Muscle layer of duodenum (tissue), 2 donors: ENCODE data around the gene MGAT4B.
"Not testable (repeated sequence)": the region's sequence is repeated elsewhere in the genome, so short reads cannot be mapped to it uniquely, and the experiment has no call there.

ENCODE experiments used
- H3K27ac ChIP-seq: one replicate; pipeline ENCODE4 v1.7.0; 2013; ENCODE audit warnings: mild to moderate bottlenecking, low read length
- H3K27me3 ChIP-seq: one replicate; pipeline ENCODE4 v1.7.0; 2013; ENCODE audit warnings: low read depth, mild to moderate bottlenecking, control low read depth, low read length
- H3K36me3 ChIP-seq, 2 donors: one replicate each; pipeline ENCODE4 v1.7.0; 2013; ENCODE audit warnings: low read length in 2 of 2, control low read depth in 1 of 2, mild to moderate bottlenecking in 1 of 2; ENCODE audit not compliant: insufficient read depth in 2 of 2, control insufficient read depth in 1 of 2
- H3K4me1 ChIP-seq, 2 donors: one replicate each; pipeline ENCODE4 v1.7.0; 2013; ENCODE audit warnings: low read length in 2 of 2, mild to moderate bottlenecking in 2 of 2, control low read depth in 1 of 2, moderate library complexity in 1 of 2; ENCODE audit not compliant: insufficient read depth in 2 of 2, control insufficient read depth in 1 of 2
- H3K4me3 ChIP-seq, 2 donors: one replicate each; pipeline ENCODE4 v1.7.0; 2013; ENCODE audit warnings: low read length in 2 of 2, low read depth in 1 of 2, mild to moderate bottlenecking in 1 of 2
- H3K9me3 ChIP-seq, 2 donors: one replicate each; pipeline ENCODE4 v1.7.0; 2013; ENCODE audit warnings: low read length in 2 of 2, control low read depth in 1 of 2, mild to moderate bottlenecking in 1 of 2; ENCODE audit not compliant: control insufficient read depth in 1 of 2
- donor health status: healthy.

Gene MGAT4B

DNA sequence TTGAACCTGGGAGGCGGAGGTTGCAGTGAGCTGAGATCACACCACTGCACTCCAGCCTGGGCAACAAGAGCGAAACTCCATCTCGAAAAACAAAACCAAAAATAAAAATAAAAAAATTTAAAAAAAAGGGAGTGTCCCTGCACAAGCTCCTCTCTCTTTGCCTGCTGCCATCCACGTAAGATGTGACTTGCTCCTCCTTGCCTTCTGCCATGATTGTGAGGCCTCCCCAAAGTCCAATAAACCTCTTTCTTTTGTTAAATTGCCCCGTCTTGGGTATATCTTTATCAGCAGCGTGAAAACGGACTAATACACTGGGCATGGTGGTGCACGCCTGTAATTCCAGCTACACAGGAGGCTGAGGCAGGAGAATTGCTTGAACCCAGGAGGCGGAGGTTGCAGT, 17.4 kb downstream of the MGAT4B start:
- not testable (repeated sequence) for H3K27ac ChIP-seq, H3K27me3 ChIP-seq, H3K4me3 ChIP-seq, H3K9me3 ChIP-seq, H3K36me3 ChIP-seq
- peaks cover 8 to 18% of the 10 kb centered on the region in 2 donors for H3K4me1 ChIP-seq

DNA sequence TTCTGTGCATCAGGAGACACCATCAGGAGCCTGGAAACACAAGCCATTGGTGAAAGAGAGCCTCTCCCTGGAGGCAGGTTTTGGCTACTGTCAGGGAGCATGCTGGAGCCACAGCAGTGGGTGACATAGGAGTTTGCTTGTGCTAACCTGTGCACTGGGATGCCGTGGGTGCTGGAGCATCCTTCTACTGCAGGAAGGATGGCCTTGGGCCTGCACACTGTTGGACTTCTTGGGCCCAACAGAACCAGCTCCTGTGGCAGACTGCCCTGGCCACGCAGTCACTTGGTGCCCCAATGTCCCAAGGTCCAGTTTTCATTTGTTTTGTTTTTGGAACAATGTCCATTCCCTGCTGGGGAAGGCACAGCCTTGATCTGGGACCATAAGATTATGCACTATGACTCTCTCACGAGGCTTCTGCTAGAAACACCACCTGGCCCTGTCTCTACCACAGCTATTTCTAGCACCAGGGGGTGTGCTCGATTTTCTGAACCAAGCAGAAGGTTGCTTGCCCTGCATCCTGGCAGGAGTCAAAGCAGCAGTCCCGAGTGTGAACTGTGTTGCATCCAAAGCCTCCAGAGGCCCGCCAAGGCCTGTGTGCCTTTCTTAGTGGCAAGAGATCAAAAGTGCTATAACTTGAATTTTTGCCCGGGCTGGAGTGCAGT, 18.3 kb downstream of the MGAT4B start:
- no peak overlapping the region for H3K27ac ChIP-seq
- H3K4me1 ChIP-seq = peaks cover 0 to 8% of the 10 kb centered on the region in 2 donors
- H3K27me3 ChIP-seq = no peaks in the 10 kb centered on the region
- no peak overlapping the region for H3K4me3 ChIP-seq
- H3K9me3 ChIP-seq = no peaks in the 10 kb centered on the region
- H3K36me3 ChIP-seq = no peaks in the 10 kb centered on the region

DNA sequence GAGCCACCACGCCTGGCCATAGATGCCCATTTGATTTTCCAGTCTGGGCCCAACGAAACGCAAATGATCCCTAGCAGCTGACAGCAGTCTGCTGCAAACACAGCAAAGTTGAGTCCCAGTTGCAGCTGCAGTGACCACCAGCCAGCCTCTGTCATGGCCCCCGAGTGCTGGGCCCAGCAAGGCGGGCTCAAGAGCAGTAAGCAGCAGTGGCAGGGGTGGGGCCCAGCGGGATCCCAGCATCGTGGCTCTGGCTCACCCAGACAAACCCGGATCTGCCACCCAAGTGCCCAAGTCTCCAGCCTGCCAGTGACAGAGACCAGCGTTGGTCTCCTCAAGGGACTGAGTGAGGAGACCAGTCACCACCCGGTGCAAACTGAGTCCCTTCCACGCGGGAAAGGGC, 19.8 kb downstream of the MGAT4B start:
- H3K9me3 ChIP-seq = no peaks in the 10 kb centered on the region
- H3K27me3 ChIP-seq = no peaks in the 10 kb centered on the region
- H3K4me3 ChIP-seq = no peak overlapping the region
- no peak overlapping the region for H3K27ac ChIP-seq
- H3K36me3 ChIP-seq = no peaks in the 10 kb centered on the region
- H3K4me1 ChIP-seq = peaks cover 0 to 8% of the 10 kb centered on the region in 2 donors

DNA sequence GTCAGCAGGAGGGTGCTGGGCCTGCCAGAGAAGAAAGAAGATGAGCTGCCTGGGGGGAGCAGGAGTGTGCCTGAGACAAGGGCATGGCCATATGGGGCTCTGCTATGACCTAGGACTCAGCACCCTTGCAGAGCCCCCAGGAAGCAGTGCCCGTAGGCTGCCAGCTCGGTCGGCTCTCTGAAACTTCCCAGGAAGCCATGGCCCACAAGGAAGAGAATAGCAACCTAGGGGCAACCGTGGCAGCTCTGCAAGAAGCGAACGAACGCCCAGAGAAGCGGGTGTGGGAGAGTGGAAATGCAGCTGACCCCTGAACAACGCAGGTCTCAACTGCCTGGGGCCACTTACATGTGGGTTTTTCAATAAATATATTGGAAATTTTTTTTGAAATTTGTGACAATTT, 23.5 kb downstream of the MGAT4B start:
- peaks cover 0 to 17% of the 10 kb centered on the region in 2 donors for H3K36me3 ChIP-seq
- no peak overlapping the region for H3K27ac ChIP-seq
- H3K9me3 ChIP-seq = no peaks in the 10 kb centered on the region
- no peaks in the 10 kb centered on the region for H3K27me3 ChIP-seq
- no peak overlapping the region for H3K4me3 ChIP-seq
- peaks cover 0 to 10% of the 10 kb centered on the region in 2 donors for H3K4me1 ChIP-seq

DNA sequence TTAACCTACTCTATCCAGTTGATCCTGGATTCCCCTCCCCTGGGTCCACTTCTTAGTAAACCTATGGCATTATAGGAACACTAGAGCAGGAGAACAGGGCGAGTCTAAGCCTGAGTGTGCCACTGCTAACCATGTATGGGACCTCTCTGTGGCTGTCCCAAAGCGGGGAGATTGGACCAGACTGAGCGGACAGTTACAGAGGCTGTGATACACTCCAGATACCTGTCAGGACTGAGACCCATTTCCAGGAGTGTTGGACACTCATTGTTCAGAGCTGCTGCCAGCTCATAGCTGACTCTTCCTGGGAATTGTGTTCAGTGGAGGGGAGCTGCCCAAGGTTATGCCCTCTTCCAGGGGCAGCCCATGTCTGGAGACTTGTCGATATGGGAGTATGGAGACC, 24.8 kb downstream of the MGAT4B start:
- no peak overlapping the region for H3K27ac ChIP-seq
- H3K4me1 ChIP-seq = peaks cover 0 to 10% of the 10 kb centered on the region in 2 donors
- H3K4me3 ChIP-seq = no peak overlapping the region
- no peaks in the 10 kb centered on the region for H3K27me3 ChIP-seq
- no peaks in the 10 kb centered on the region for H3K9me3 ChIP-seq
- peaks cover 7 to 24% of the 10 kb centered on the region in 2 donors for H3K36me3 ChIP-seq

DNA sequence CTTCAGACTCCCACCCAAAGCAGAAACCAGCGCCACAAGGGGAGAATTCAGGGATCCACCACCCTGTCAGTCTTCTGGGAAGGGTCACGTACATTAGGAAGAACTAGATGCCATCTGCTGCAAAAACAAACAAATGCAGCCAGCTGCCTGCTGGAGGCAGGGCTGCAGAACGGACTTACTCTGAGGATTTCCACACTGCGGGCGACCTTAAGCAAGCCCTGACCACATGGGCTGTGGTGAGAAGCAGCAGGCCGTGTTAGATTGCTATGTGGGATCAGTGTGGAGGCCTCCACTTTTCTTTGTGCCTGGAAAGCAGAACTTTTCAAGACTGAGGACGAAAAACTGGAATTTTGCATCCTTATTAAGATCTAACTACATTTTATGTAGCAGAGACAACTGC, 26.3 kb downstream of the MGAT4B start:
- peaks cover 15 to 36% of the 10 kb centered on the region in 2 donors for H3K36me3 ChIP-seq
- H3K27me3 ChIP-seq = no peaks in the 10 kb centered on the region
- H3K9me3 ChIP-seq = no peaks in the 10 kb centered on the region
- no peak overlapping the region for H3K27ac ChIP-seq
- peaks cover 0 to 10% of the 10 kb centered on the region in 2 donors for H3K4me1 ChIP-seq
- no peak overlapping the region for H3K4me3 ChIP-seq

DNA sequence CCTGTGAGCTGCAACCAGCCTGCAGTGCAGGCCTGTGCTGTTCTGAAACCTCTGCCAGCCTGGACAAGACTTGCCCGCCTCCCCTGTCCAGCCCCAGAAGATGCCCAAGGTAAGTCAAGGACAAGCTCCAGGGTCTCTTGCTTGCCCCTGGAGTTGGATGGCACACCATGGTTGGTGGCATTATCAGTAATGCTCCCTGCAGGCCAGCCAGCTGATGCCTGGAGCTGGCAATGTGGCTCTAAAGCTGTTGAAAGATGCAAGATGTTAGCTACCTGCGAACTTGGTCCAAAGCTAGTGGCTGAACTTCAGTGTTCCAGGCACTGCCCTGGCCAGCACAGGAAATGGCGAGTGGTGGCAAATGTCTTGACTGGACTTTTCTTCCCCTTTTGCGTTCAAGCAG, 26.8 kb downstream of the MGAT4B start:
- Histone ChIP-seq H3K9me3 (no peaks in the 10 kb centered on the region), H3K36me3 (peaks cover 17 to 38% of the 10 kb centered on the region in 2 donors), H3K4me1 (peaks cover 0 to 10% of the 10 kb centered on the region in 2 donors), H3K27ac (no peak overlapping the region), H3K27me3 (no peaks in the 10 kb centered on the region), H3K4me3 (no peak overlapping the region)

DNA sequence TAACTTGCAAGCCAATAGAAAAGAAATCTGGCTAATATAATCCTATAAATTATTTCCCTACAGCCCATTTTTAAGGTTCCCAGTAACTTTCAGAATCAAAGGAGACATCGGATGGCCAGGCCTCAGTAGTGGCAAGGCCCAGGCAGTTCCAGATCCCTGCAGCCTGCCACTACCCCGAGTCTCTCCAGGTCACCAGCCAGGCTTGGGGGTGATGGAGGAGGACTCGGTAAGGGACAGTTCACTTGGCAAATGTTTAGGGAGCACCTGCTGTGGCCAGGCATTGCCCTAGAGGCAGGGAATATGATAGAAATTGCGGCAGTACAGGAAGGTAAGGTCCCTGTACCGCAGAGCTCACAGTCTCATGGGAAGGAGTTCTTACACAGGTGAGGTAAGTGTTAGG, 28.1 kb downstream of the MGAT4B start:
- Histone ChIP-seq H3K4me1 (peaks cover 0 to 10% of the 10 kb centered on the region in 2 donors), H3K27me3 (no peaks in the 10 kb centered on the region), H3K36me3 (peaks cover 29 to 49% of the 10 kb centered on the region in 2 donors), H3K4me3 (no peak overlapping the region), H3K27ac (no peak overlapping the region), H3K9me3 (no peaks in the 10 kb centered on the region)

DNA sequence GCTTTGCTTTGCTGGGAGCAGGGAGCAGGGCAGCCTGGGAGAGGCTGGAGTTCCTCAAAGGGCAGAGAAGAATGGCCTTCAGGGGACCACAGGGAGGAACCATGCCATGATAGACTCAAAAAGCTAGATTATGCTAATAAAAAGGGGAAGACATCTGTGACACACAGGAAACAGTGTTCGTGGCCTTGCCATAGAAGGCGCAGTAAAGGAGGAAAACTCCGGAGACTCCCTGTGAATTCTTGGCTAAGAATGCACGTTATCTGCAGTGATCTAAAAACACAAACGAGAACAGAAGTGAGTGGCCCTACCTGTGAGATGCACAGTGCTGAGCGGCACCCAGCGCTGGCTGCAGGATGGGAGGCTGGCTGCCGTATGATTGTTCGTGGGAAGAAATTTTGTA, 28.8 kb downstream of the MGAT4B start:
- H3K9me3 ChIP-seq = no peaks in the 10 kb centered on the region
- H3K36me3 ChIP-seq = peaks cover 33 to 55% of the 10 kb centered on the region in 2 donors
- no peaks in the 10 kb centered on the region for H3K27me3 ChIP-seq
- peaks cover 0 to 10% of the 10 kb centered on the region in 2 donors for H3K4me1 ChIP-seq
- H3K27ac ChIP-seq = no peak overlapping the region
- no peak overlapping the region for H3K4me3 ChIP-seq

DNA sequence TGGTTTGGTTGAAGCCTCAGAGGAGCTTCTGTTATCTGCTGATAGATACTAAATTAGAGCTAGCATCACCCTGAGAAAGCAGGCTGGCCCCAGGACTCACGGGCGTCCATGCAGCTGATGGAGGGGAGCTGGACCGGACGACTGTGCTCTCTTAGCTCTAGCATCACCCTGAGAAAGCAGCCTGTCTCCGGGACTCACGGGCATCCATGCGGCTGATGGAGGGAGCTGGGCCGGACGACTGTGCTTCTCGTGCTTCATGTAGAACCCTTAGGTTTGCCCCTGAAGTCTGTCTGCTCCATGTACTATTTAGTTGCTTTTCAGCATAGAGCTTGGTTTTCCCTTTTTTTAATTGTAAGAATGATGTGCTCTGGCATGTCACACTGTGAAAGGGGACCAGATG, 29.2 kb downstream of the MGAT4B start:
- no peak overlapping the region for H3K4me3 ChIP-seq
- H3K9me3 ChIP-seq = no peaks in the 10 kb centered on the region
- H3K4me1 ChIP-seq = peaks cover 0 to 8% of the 10 kb centered on the region in 2 donors
- peaks cover 35 to 59% of the 10 kb centered on the region in 2 donors for H3K36me3 ChIP-seq
- H3K27ac ChIP-seq = no peak overlapping the region
- H3K27me3 ChIP-seq = no peaks in the 10 kb centered on the region

DNA sequence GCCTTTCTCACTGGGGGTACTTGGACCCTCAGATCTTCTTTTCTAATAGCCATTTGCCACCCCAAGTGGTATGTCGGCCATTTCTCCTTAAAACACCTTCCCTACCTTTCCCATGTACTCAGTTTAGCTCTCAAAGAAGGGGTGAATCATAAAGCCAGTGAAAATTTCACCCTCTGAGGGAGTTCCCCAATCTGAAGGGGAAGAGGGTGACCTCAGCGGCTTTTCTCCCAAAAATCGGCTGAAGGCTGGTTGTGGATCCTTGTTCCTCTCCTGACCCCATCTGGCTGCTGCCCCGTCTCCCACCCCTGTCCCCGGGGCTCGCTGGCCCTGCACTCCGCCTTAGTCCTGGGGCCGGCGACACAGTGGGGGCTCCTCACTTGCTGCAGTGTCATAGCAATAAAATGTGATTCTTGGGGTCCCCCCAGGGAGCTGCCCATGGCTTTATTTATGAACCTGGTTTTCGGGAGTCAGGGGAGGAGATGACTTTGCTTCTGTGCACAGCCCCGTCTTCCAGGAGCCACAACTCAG, 30.2 kb downstream of the MGAT4B start:
- no peaks in the 10 kb centered on the region for H3K9me3 ChIP-seq
- no peaks in the 10 kb centered on the region for H3K4me1 ChIP-seq
- H3K27ac ChIP-seq = no peak overlapping the region
- peaks cover 44 to 66% of the 10 kb centered on the region in 2 donors for H3K36me3 ChIP-seq
- H3K27me3 ChIP-seq = no peaks in the 10 kb centered on the region
- H3K4me3 ChIP-seq = no peak overlapping the region

DNA sequence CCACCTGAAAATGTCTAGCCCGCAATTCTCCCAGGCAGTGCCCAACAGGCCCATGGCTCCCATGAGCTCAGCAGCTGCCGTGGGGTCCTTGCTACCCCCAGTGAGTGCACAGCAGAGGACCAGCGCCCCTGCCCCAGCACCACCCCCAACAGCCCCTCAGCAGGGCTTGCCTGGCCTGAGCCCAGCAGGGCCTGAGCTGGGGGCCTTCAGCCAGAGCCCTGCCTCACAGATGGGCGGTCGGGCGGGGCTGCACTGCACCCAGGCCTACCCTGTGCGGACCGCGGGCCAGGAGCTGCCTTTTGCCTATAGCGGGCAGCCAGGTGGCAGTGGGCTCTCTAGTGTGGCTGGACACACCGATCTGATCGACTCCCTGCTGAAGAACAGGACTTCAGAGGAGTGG, 32.2 kb downstream of the MGAT4B start:
- Histone ChIP-seq H3K4me1 (no peaks in the 10 kb centered on the region), H3K36me3 (peaks cover 61 to 68% of the 10 kb centered on the region in 2 donors), H3K4me3 (no peak overlapping the region), H3K27me3 (no peaks in the 10 kb centered on the region), H3K27ac (no peak overlapping the region), H3K9me3 (no peaks in the 10 kb centered on the region)
